Loucy (cell line): Measurements from ENCODE around the gene HPS3.

ENCODE experiments used
- EZH2phosphoT487 ChIP-seq: fragments of 200-600 bp; IDR thresholded peaks from 2 replicates; pipeline ENCODE4 v1.6.1; 2018; ENCODE audit warnings: antibody characterized with exemption, mild to moderate bottlenecking, moderate library complexity, borderline replicate concordance
- TF ChIP-seq, protein P1 (sequence below): fragments of 200-600 bp; sonication (generic); conservative IDR thresholded peaks from 2 replicates; pipeline ENCODE4 v1.5.1; 2014; ENCODE audit warnings: mild to moderate bottlenecking, antibody characterized with exemption, low read length

DNA sequence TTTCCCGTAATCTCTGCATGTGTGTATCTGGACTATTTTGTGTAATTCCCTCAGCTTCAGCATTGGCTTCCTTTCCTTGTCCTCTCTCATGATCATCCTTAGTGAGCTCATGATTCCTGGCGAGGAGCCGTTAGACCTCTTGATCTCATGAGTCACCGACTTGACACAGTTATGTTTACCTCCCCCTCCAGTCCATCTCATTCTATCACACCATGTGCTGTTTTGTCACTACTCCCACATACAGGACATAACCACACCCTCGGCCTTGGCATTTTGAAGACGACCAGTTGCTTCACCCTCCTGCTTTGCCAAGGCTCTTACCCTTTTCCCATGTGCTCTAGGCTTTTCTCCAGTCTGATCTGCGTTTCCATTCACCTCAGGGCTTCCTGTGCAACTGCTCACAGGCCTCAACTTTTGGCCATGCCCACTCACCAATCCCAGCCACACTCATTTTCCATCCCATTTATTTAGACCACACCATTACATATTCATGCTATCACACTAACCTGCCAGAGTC, 50.7 kb downstream of the HPS3 start:
- TF ChIP-seq, protein P1, sequence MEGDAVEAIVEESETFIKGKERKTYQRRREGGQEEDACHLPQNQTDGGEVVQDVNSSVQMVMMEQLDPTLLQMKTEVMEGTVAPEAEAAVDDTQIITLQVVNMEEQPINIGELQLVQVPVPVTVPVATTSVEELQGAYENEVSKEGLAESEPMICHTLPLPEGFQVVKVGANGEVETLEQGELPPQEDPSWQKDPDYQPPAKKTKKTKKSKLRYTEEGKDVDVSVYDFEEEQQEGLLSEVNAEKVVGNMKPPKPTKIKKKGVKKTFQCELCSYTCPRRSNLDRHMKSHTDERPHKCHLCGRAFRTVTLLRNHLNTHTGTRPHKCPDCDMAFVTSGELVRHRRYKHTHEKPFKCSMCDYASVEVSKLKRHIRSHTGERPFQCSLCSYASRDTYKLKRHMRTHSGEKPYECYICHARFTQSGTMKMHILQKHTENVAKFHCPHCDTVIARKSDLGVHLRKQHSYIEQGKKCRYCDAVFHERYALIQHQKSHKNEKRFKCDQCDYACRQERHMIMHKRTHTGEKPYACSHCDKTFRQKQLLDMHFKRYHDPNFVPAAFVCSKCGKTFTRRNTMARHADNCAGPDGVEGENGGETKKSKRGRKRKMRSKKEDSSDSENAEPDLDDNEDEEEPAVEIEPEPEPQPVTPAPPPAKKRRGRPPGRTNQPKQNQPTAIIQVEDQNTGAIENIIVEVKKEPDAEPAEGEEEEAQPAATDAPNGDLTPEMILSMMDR, result no peak
- no peak for TF ChIP-seq EZH2phosphoT487
